IMR-90 (cell line): ENCODE data around the gene SNRNP70. TPM values are rescaled to one million over a fixed set of nuclear protein-coding genes. Genes with fewer than 3 reads are reported as not detected.

ENCODE experiments used
- ATAC-seq: fragments of 200-7000 bp; cut with Tn5 transposase; 2 replicates; pipeline ENCODE4 v1.9.1; 2020; ENCODE audit warnings: low read depth, mild to moderate bottlenecking, moderate library complexity
- BruUV-seq: library from RNA; stranded (reverse); fragments of 400-500 nt; replicated peaks from 2 replicates; lab custom pipeline; 2021; lab: Mats Ljungman, UMichigan
- CTCF ChIA-PET: fragments of 300-600 bp; formaldehyde crosslinking; extraction: SDS; loops from one replicate; lab custom pipeline; 2021; ENCODE audit warnings: antibody characterized with exemption; lab: Yijun Ruan, JAX
- POLR2A ChIA-PET: fragments of 300-600 bp; sonication (Branson Sonifier 250); formaldehyde crosslinking; loops from one replicate; lab custom pipeline; 2022; ENCODE audit warnings: antibody characterized with exemption; ENCODE audit not compliant: unreplicated experiment; lab: Charles Lee
- DNase-seq: peaks from one replicate; pipeline ENCODE4 v3.0.0; 2013
- H2AFZ ChIP-seq: replicated peaks from 2 replicates; pipeline ENCODE3; 2013; ENCODE audit warnings: low read length, mild to moderate bottlenecking; ENCODE audit not compliant: poor library complexity
- H2AK5ac ChIP-seq: 2 replicates; pipeline ENCODE4 v1.6.1; 2013; ENCODE audit warnings: low read depth, low read length, inconsistent platforms
- H2AK9ac ChIP-seq: replicated peaks from 2 replicates; pipeline ENCODE3; 2013; ENCODE audit warnings: mild to moderate bottlenecking, low read depth, low read length, moderate library complexity; ENCODE audit not compliant: poor library complexity
- H2BK120ac ChIP-seq: 2 replicates; pipeline ENCODE4 v1.6.1; 2013; ENCODE audit warnings: low read depth, low read length, inconsistent platforms
- H2BK15ac ChIP-seq: 3 replicates; pipeline ENCODE4 v1.6.1; 2013; ENCODE audit warnings: low read depth, low read length, inconsistent platforms
- H2BK20ac ChIP-seq: 2 replicates; pipeline ENCODE4 v1.6.1; 2013; ENCODE audit warnings: low read depth, mild to moderate bottlenecking, inconsistent platforms, low read length, moderate library complexity
- H2BK5ac ChIP-seq: 2 replicates; pipeline ENCODE4 v1.6.1; 2013; ENCODE audit warnings: mild to moderate bottlenecking, low read depth, low read length, inconsistent platforms; ENCODE audit not compliant: poor library complexity, severe bottlenecking
- H3K14ac ChIP-seq: replicated peaks from 2 replicates; pipeline ENCODE4 v1.6.1; 2013; ENCODE audit warnings: low read depth, low read length, inconsistent platforms
- H3K18ac ChIP-seq: 2 replicates; pipeline ENCODE4 v1.6.1; 2013; ENCODE audit warnings: low read depth, low read length, control low read depth
- H3K23ac ChIP-seq: 2 replicates; pipeline ENCODE4 v1.6.1; 2013; ENCODE audit warnings: low read depth, low read length, inconsistent platforms
- H3K27ac ChIP-seq: 2 replicates; pipeline ENCODE4 v1.5.1; 2013; ENCODE audit warnings: mild to moderate bottlenecking, control low read depth, low read length; ENCODE audit not compliant: insufficient read depth
- H3K27me3 ChIP-seq: 2 replicates; pipeline ENCODE4 v1.6.1; 2013; ENCODE audit warnings: low read length; ENCODE audit not compliant: control insufficient read depth, insufficient read depth
- H3K36me3 ChIP-seq: 2 replicates; pipeline ENCODE4 v1.6.1; 2013; ENCODE audit warnings: low read length, mixed read lengths; ENCODE audit not compliant: control insufficient read depth, insufficient read depth
- H3K4ac ChIP-seq: 2 replicates; pipeline ENCODE4 v1.6.1; 2013; ENCODE audit warnings: low read depth, low read length, inconsistent platforms
- H3K4me1 ChIP-seq: 2 replicates; pipeline ENCODE4 v1.6.1; 2013; ENCODE audit warnings: low read length, mixed read lengths; ENCODE audit not compliant: control insufficient read depth, insufficient read depth
- H3K4me2 ChIP-seq: 2 replicates; pipeline ENCODE4 v1.6.1; 2013; ENCODE audit warnings: low read depth, mild to moderate bottlenecking, control low read depth, low read length, moderate library complexity
- H3K4me3 ChIP-seq: 2 replicates; pipeline ENCODE4 v1.5.1; 2013; ENCODE audit warnings: low read depth, mild to moderate bottlenecking, control low read depth, low read length, moderate library complexity; ENCODE audit not compliant: insufficient read depth
- H3K56ac ChIP-seq: 2 replicates; pipeline ENCODE4 v1.6.1; 2013; ENCODE audit warnings: low read length, inconsistent platforms; ENCODE audit not compliant: insufficient read depth; ENCODE audit errors: extremely low read depth
- H3K79me1 ChIP-seq, 2 experiments: 2 replicates each; pipeline ENCODE4 v1.6.1; 2013; ENCODE audit warnings: low read length in 2 of 2, inconsistent platforms in 1 of 2, low read depth in 1 of 2
- H3K9ac ChIP-seq: 2 replicates; pipeline ENCODE4 v1.6.1; 2013; ENCODE audit warnings: low read depth, low read length, control low read depth
- H3K9me1 ChIP-seq: 2 replicates; pipeline ENCODE4 v1.6.1; 2013; ENCODE audit warnings: low read length, inconsistent platforms; ENCODE audit not compliant: insufficient read depth
- H3K9me3 ChIP-seq: 2 replicates; pipeline ENCODE4 v1.6.1; 2013; ENCODE audit warnings: low read length; ENCODE audit not compliant: control insufficient read depth, insufficient read depth
- H4K20me1 ChIP-seq: 2 replicates; pipeline ENCODE4 v1.6.1; 2013; ENCODE audit warnings: low read length, inconsistent platforms; ENCODE audit not compliant: insufficient read depth
- H4K5ac ChIP-seq: 2 replicates; pipeline ENCODE4 v1.6.1; 2013; ENCODE audit warnings: mild to moderate bottlenecking, low read depth, low read length, control low read depth
- H4K8ac ChIP-seq, 2 experiments: 2 replicates each; pipeline ENCODE4 v1.6.1; 2013; ENCODE audit warnings: low read depth in 2 of 2, low read length in 2 of 2, control low read depth in 1 of 2, inconsistent platforms in 1 of 2
- H4K91ac ChIP-seq: 2 replicates; pipeline ENCODE4 v1.6.1; 2013; ENCODE audit warnings: low read depth, low read length, inconsistent platforms; ENCODE audit not compliant: insufficient read depth
- CEBPB ChIP-seq: IDR thresholded peaks from 2 replicates; pipeline ENCODE4 v1.6.1; 2012; ENCODE audit warnings: low read depth, low read length, improper control_type of control experiment
- MAZ ChIP-seq: IDR thresholded peaks from 2 replicates; pipeline ENCODE4 v1.6.1; 2012; ENCODE audit warnings: low read depth, mild to moderate bottlenecking, low read length, improper control_type of control experiment, moderate library complexity, borderline replicate concordance
- MXI1 ChIP-seq: IDR thresholded peaks from 2 replicates; pipeline ENCODE4 v1.6.1; 2012; ENCODE audit warnings: low read depth, mild to moderate bottlenecking, low read length, moderate library complexity, borderline replicate concordance
- SMC3 ChIP-seq: fragments of 150-350 bp; IDR thresholded peaks from 2 replicates; pipeline ENCODE4 v1.6.1; 2016; ENCODE audit warnings: low read depth, mild to moderate bottlenecking, antibody characterized with exemption, low read length, moderate library complexity
- WGBS, 2 experiments: methylation state at CpG; one replicate each; pipeline versions ENCODE4 v1.1.5 to v1.1.7; 2013; ENCODE audit warnings: missing lambda C conversion rate in 2 of 2; ENCODE audit not compliant: insufficient read length in 1 of 2; ENCODE audit errors: extremely low coverage in 2 of 2; 5-methylcytosine and 5-hydroxymethylcytosine counted together
- dilution Hi-C: fragments of 300-500 bp; cut with HindIII; formaldehyde crosslinking; loops from one replicate; pipeline ENCODE4 v1.14.3; 2018; ENCODE audit warnings: low sequenced_read_pairs; ENCODE audit not compliant: unreplicated experiment
- in situ Hi-C: fragments of 300-500 bp; cut with MboI; formaldehyde crosslinking; loops from 3 replicates; pipeline ENCODE4 v1.14.3; 2019; ENCODE audit warnings: low sequenced_read_pairs, inconsistent platforms, mixed read lengths
- intact Hi-C: fragments of 100-400 bp; cut with micrococcal nuclease; formaldehyde crosslinking; loops from 2 replicates; pipeline ENCODE4 v1.10.0; 2022
- polyA plus RNA-seq, 3 experiments: library from polyadenylated mRNA; depleted of rRNA; stranded (reverse); fragments of >200 nt; gene quantifications; 2 replicates each; pipeline ENCODE4 v1.2.3, GENCODE V29; 2012; ENCODE audit warnings: low replicate concordance in 1 of 3
- total RNA-seq: library from RNA; depleted of rRNA; stranded (reverse); fragments of >200 nt; gene quantifications from 2 replicates; pipeline ENCODE4 v1.2.3, GENCODE V29; 2012
- TF ChIP-seq, protein P1 (sequence below): conservative IDR thresholded peaks from 2 replicates; pipeline ENCODE4 v1.5.1; 2012; ENCODE audit warnings: mild to moderate bottlenecking, low read depth, low read length, improper control_type of control experiment
- TF ChIP-seq, protein P2 (sequence below): fragments of 150-350 bp; IDR thresholded peaks from 2 replicates; pipeline ENCODE4 v1.6.1; 2017; ENCODE audit warnings: mild to moderate bottlenecking, antibody characterized with exemption, low read length, low read depth

The SNRNP70 gene
- total and polyA plus RNA-seq, 2 of the 4 experiments (the other 2 are of a cell fraction) = 72.8 to 200 TPM

DNA sequence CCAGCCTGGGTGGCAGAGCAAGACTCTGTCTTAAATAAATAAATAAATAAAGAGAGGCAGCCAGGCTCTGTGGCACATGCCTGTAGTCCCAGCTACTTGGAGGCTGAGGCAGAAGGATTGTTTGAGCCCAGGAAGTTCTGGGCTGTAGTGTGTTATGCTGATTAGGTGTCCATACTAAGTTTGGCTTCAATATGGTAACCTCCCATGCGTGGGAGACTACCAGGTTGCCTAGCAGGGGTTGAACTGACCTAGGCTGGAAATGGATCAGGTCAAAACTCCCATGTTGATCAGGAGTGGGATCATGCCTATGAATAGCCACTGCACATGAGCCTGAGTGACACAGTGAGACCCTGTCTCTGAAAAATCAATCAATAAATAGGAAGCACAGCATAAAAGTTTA lies 4.0 kb upstream of the SNRNP70 start:
- H3K9me3 ChIP-seq = no peaks in the 10 kb centered on the region
- H3K56ac ChIP-seq = no peak overlapping the region
- no peak overlapping the region for H2AK9ac ChIP-seq
- H3K27ac ChIP-seq = no peak overlapping the region
- peaks cover 10% of the 10 kb centered on the region for H4K20me1 ChIP-seq
- H3K79me1 ChIP-seq = peaks cover 0 to 8% of the 10 kb centered on the region in 2 experiments; a peak in 1 of 4 replicates
- in situ Hi-C loops (no loop called here), dilution Hi-C loops (no loop called here), intact Hi-C loops (no loop called here)
- H4K5ac ChIP-seq = no peak overlapping the region
- no peak overlapping the region for H2BK5ac ChIP-seq
- TF ChIP-seq, protein P1, sequence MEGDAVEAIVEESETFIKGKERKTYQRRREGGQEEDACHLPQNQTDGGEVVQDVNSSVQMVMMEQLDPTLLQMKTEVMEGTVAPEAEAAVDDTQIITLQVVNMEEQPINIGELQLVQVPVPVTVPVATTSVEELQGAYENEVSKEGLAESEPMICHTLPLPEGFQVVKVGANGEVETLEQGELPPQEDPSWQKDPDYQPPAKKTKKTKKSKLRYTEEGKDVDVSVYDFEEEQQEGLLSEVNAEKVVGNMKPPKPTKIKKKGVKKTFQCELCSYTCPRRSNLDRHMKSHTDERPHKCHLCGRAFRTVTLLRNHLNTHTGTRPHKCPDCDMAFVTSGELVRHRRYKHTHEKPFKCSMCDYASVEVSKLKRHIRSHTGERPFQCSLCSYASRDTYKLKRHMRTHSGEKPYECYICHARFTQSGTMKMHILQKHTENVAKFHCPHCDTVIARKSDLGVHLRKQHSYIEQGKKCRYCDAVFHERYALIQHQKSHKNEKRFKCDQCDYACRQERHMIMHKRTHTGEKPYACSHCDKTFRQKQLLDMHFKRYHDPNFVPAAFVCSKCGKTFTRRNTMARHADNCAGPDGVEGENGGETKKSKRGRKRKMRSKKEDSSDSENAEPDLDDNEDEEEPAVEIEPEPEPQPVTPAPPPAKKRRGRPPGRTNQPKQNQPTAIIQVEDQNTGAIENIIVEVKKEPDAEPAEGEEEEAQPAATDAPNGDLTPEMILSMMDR = no peak
- TF ChIP-seq CEBPB (no peak), MXI1 (no peak), SMC3 (no peak), MAZ (no peak)
- TF ChIP-seq, protein P2, sequence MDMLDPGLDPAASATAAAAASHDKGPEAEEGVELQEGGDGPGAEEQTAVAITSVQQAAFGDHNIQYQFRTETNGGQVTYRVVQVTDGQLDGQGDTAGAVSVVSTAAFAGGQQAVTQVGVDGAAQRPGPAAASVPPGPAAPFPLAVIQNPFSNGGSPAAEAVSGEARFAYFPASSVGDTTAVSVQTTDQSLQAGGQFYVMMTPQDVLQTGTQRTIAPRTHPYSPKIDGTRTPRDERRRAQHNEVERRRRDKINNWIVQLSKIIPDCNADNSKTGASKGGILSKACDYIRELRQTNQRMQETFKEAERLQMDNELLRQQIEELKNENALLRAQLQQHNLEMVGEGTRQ = no peak
- H3K4me2 ChIP-seq = no peak overlapping the region
- no peak for ATAC-seq
- WGBS, 2 experiments = 20% methylated on average over 1 of the region's 1 CpG; no CpG with 5 or more reads in 1 of the 2 experiments
- no peak overlapping the region for H3K23ac ChIP-seq
- no peak overlapping the region for H3K4me3 ChIP-seq
- no peak overlapping the region for H4K8ac ChIP-seq
- no peak for DNase-seq
- no peak overlapping the region for H2AK5ac ChIP-seq
- no TSS peak for BruUV-seq
- H3K27me3 ChIP-seq = no peaks in the 10 kb centered on the region
- no peak overlapping the region for H2BK20ac ChIP-seq
- H3K4ac ChIP-seq = no peak overlapping the region
- ChIA-PET CTCF (no interaction called here), POLR2A (no interaction called here)
- H2AFZ ChIP-seq = peak overlapping the region; percentile 21
- no peak overlapping the region for H3K14ac ChIP-seq
- no peak overlapping the region for H4K91ac ChIP-seq
- peaks cover under 1% of the 10 kb centered on the region for H3K4me1 ChIP-seq
- 0 out of 2 replicates have a peak, but pooled peaks cover 2% of the 10 kb centered on the region for H3K9me1 ChIP-seq
- no peak overlapping the region for H3K9ac ChIP-seq
- no peak overlapping the region for H3K18ac ChIP-seq
- no peak overlapping the region for H2BK15ac ChIP-seq
- peaks cover under 1% of the 10 kb centered on the region; the same call in 1 of the 2 replicates for H3K36me3 ChIP-seq
- H2BK120ac ChIP-seq = no peak overlapping the region
